Glutamatergic neuron (in vitro differentiated cells): ENCODE measurements around the gene SLC25A3. TPM values are rescaled to one million over a fixed set of nuclear protein-coding genes. Genes with fewer than 3 reads are reported as not detected.
A peak's percentile ranks its signal among the peaks of the same experiment; 100 is the strongest.
"Not testable (repeated sequence)": the region's sequence is repeated elsewhere in the genome, so short reads cannot be mapped to it uniquely, and the experiment has no call there.

ENCODE experiments used
- DNase-seq: peaks from one replicate; pipeline ENCODE4 v3.0.0; 2022
- H3K27ac Mint-ChIP-seq: one replicate; pipeline ENCODE4 v1.8.0; 2020; ENCODE audit warnings: mild to moderate bottlenecking, mixed read lengths, inconsistent platforms; ENCODE audit not compliant: unreplicated experiment
- H3K27me3 Mint-ChIP-seq: one replicate; pipeline ENCODE4 v1.8.0; 2020; ENCODE audit warnings: mild to moderate bottlenecking, moderate library complexity, mixed read lengths, inconsistent platforms; ENCODE audit not compliant: unreplicated experiment
- H3K36me3 Mint-ChIP-seq: one replicate; pipeline ENCODE4 v1.8.0; 2020; ENCODE audit warnings: mild to moderate bottlenecking, mixed read lengths, inconsistent platforms; ENCODE audit not compliant: unreplicated experiment
- H3K4me1 Mint-ChIP-seq: one replicate; pipeline ENCODE4 v1.8.0; 2020; ENCODE audit warnings: mild to moderate bottlenecking, low read depth, mixed read lengths, inconsistent platforms; ENCODE audit not compliant: unreplicated experiment
- H3K4me3 Mint-ChIP-seq: one replicate; pipeline ENCODE4 v1.8.0; 2020; ENCODE audit warnings: mild to moderate bottlenecking, mixed read lengths, inconsistent platforms; ENCODE audit not compliant: unreplicated experiment
- H3K9me3 Mint-ChIP-seq: one replicate; pipeline ENCODE4 v1.8.0; 2020; ENCODE audit warnings: mild to moderate bottlenecking, moderate library complexity, mixed read lengths, inconsistent platforms; ENCODE audit not compliant: unreplicated experiment
- total RNA-seq: library from RNA; stranded (reverse); fragmentation: NEBNext Ultra II Directional; extraction: Animal tissue kit (Norgen Biotek cat#: 25700); gene quantifications from one replicate; pipeline ENCODE4 v1.2.1, GENCODE V29; 2021; ENCODE audit not compliant: unreplicated experiment
- TF ChIP-seq, protein P1 (sequence below): fragments of 200-600 bp; sonication (generic); IDR thresholded peaks from one replicate; pipeline ENCODE4 v1.5.0; 2021; ENCODE audit not compliant: partially characterized antibody, unreplicated experiment

The SLC25A3 gene
- total RNA-seq, 1 donor from 2014 or later, result 481 TPM

DNA sequence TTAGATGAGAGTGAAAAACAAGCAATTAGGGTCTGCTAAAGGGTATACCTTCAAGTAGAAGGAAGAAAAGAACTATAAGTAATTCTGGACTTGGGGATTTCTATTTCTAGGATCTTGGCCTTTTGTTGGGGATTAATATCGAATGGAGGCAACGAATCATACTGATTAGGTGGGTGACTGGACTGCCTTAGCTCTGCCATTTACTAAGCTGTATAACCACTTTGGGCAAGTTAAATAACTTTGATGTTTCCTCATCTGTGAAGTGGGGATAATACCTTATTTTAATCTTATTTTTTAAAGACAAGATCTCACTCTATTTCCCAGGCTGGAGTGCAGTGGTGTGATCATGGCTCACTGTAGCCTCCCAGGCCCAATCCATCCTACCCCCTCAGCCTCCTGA, 44.5 kb downstream of the SLC25A3 start:
- no peaks in the 10 kb centered on the region for H3K36me3 Mint-ChIP-seq
- no peak overlapping the region for H3K4me3 Mint-ChIP-seq
- H3K9me3 Mint-ChIP-seq, result no peaks in the 10 kb centered on the region
- no peak overlapping the region for H3K27ac Mint-ChIP-seq
- H3K4me1 Mint-ChIP-seq, result no peaks in the 10 kb centered on the region
- TF ChIP-seq, protein P1, sequence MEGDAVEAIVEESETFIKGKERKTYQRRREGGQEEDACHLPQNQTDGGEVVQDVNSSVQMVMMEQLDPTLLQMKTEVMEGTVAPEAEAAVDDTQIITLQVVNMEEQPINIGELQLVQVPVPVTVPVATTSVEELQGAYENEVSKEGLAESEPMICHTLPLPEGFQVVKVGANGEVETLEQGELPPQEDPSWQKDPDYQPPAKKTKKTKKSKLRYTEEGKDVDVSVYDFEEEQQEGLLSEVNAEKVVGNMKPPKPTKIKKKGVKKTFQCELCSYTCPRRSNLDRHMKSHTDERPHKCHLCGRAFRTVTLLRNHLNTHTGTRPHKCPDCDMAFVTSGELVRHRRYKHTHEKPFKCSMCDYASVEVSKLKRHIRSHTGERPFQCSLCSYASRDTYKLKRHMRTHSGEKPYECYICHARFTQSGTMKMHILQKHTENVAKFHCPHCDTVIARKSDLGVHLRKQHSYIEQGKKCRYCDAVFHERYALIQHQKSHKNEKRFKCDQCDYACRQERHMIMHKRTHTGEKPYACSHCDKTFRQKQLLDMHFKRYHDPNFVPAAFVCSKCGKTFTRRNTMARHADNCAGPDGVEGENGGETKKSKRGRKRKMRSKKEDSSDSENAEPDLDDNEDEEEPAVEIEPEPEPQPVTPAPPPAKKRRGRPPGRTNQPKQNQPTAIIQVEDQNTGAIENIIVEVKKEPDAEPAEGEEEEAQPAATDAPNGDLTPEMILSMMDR, result no peak
- peaks cover 1% of the 10 kb centered on the region for H3K27me3 Mint-ChIP-seq
- DNase-seq, result no peak

DNA sequence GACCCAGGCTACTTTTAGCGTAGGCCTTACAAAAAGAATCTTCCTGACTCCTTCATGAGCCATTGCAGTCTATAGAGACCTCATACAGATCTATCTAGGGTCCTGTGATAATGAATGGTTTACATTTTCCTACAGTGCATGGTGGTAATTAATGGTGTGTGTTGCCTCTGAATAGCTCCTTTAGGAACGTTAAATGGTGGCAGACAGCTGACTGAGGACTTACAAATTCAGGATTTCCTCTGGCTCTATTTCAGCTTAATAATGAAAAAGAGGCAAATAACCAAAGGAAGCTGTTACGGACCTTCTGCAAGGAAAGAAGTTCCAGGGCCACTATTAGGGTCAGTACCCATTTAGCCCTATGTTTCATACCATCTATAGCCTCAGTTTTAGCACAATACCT, 46.0 kb downstream of the SLC25A3 start:
- peaks cover 1% of the 10 kb centered on the region for H3K27me3 Mint-ChIP-seq
- DNase-seq, result no peak
- no peak overlapping the region for H3K4me3 Mint-ChIP-seq
- no peaks in the 10 kb centered on the region for H3K36me3 Mint-ChIP-seq
- H3K4me1 Mint-ChIP-seq, result no peaks in the 10 kb centered on the region
- H3K9me3 Mint-ChIP-seq, result peaks cover 3% of the 10 kb centered on the region
- H3K27ac Mint-ChIP-seq, result no peak overlapping the region
- TF ChIP-seq, protein P1, result no peak

DNA sequence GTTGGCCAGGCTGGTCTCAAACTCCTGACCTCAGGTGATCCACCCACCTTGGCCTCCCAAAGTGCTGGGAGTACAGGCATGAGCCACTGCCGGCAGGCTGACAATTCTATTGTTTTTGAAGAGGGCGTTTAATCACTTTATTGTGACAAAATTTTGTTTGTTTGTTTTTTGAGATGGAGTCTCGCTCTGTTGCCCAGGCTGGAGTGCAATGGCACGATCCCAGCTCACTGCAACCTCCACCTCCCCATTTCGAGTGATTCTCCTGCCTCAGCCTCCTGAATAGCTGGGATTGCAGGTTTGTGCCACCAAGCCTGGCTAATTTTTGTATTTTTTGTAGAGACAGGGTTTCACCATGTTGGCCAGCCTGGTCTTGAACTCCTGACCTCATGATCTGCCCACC, 49.3 kb downstream of the SLC25A3 start:
- H3K27ac Mint-ChIP-seq, DNase-seq, H3K36me3 Mint-ChIP-seq, H3K4me1 Mint-ChIP-seq, H3K27me3 Mint-ChIP-seq, H3K9me3 Mint-ChIP-seq: not testable (repeated sequence)
- H3K4me3 Mint-ChIP-seq, result peak overlapping the region; percentile 59

DNA sequence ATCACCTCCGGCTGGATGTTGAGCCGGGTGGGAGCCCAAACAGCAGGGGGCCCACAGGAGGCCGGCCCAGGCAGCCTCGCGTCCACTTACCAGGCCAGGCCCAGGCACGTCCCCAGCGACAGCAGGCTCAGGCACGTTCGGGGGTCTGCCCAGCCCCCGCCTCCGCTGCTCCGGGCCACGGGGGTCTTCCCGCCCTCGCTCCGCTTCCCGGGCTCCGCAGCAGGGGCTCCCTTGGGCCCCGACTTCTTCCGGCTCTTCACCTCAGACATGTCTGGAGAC, 50.9 kb downstream of the SLC25A3 start:
- no peaks in the 10 kb centered on the region for H3K36me3 Mint-ChIP-seq
- H3K9me3 Mint-ChIP-seq, result peaks cover 7% of the 10 kb centered on the region
- H3K27me3 Mint-ChIP-seq, result peaks cover 6% of the 10 kb centered on the region
- TF ChIP-seq, protein P1, result no peak
- DNase-seq, result peak; percentile 67
- H3K4me1 Mint-ChIP-seq, result no peaks in the 10 kb centered on the region
- H3K27ac Mint-ChIP-seq, result peak overlapping the region; percentile 87
- H3K4me3 Mint-ChIP-seq, result peak overlapping the region; percentile 93

DNA sequence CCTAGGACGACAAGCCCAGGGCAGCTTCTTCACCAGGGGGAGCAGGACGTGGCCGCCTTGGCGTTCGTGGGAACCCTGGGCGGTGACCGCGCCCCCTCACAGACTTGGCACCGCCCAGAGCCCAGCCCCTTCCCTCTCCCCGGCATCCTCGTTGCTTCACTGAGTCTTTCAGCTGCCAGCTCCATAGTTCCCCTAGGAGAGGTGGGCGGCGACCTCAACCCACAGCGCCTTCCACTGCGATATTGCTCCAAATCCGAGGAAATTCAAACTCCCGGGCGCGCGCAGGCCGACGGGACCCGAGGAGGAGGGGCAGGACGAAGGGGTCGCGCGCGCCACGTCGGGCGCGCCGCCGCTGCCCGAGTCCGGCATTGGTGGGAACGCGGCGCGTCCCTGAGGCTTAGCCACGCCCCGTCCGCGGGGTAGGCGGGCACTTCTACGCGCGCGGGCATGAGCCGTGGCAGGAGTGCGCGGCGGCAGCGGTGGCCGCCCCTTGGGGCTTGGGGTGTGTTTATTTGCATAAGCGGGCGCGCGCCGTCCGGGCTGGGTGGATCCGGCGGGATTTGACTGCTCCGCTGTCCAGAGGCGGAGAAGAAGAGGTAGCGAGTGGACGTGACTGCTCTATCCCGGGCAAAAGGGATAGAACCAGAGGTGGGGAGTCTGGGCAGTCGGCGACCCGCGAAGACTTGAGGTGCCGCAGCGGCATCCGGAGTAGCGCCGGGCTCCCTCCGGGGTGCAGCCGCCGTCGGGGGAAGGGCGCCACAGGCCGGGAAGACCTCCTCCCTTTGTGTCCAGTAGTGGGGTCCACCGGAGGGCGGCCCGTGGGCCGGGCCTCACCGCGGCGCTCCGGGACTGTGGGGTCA, 51.5 kb downstream of the SLC25A3 start, which contains the start of the genes APAF1 and IKBIP:
Gene APAF1 (plus strand): TSS at position 579 of the 860 bp plus-strand sequence. CDS start 3,070 bp downstream, outside the sequence.
Gene IKBIP (minus strand): TSS at position 77 of the 860 bp plus-strand sequence. CDS start 87 bp downstream, outside the sequence.
- Mint-ChIP-seq H3K4me3 (peak within 1 kb of the TSS; percentile 94), H3K27me3 (peaks cover 6% of the 10 kb centered on the region), H3K9me3 (peaks cover 7% of the 10 kb centered on the region), H3K4me1 (no peaks in the 10 kb centered on the region), H3K27ac (peak within 1 kb of the TSS; percentile 87), H3K36me3 (no peaks in the 10 kb centered on the region)
- TF ChIP-seq, protein P1, result no peak
- DNase-seq, result peak; percentile 97
